GM12865 (cell line): ENCODE data around the gene ROR1.

Experiments used
- DNase-seq: peaks from one replicate; pipeline ENCODE4 v3.0.0; 2010; ENCODE audit warnings: low read depth
- H3K4me3 ChIP-seq: 2 replicates; pipeline ENCODE4 v1.5.1; 2011; ENCODE audit warnings: mild to moderate bottlenecking, low read depth, low read length, control low read depth
- CTCF ChIP-seq: IDR thresholded peaks from 2 replicates; pipeline ENCODE4 v1.5.1; 2011; ENCODE audit warnings: low read length, control low read depth, low read depth, inconsistent platforms; ENCODE audit not compliant: insufficient read depth; ENCODE audit errors: missing control alignments

Gene ROR1

GRCh38 chr1:63887809-63888208 is 114.0 kb downstream of the ROR1 start:
- no peak for TF ChIP-seq CTCF
- no peak for DNase-seq
- H3K4me3 ChIP-seq = no peak overlapping the region

GRCh38 chr1:63888984-63889383 is 115.2 kb downstream of the ROR1 start:
- no peak for TF ChIP-seq CTCF
- H3K4me3 ChIP-seq = no peak overlapping the region
- no peak for DNase-seq

- TF ChIP-seq CTCF = no peak
- DNase-seq = no peak
- H3K4me3 ChIP-seq = no peak overlapping the region
Observed at GRCh38 chr1:63890468-63890867, 116.7 kb downstream of the ROR1 start.

- DNase-seq = no peak
- no peak for TF ChIP-seq CTCF
- no peak overlapping the region for H3K4me3 ChIP-seq
Observed at GRCh38 chr1:63891060-63891690, 117.4 kb downstream of the ROR1 start.

GRCh38 chr1:63892632-63893395 is 119.0 kb downstream of the ROR1 start:
- no peak overlapping the region for H3K4me3 ChIP-seq
- peak; percentile 84 for DNase-seq
- TF ChIP-seq CTCF = no peak

- H3K4me3 ChIP-seq = no peak overlapping the region
- no peak for DNase-seq
- TF ChIP-seq CTCF = no peak
Observed at GRCh38 chr1:63893976-63894375, 120.2 kb downstream of the ROR1 start.
